Dendritic cell treated with granulocyte-macrophage colony-stimulating factor and Interleukin-4, amounts not matched to agents 40 ng/mL and 50 ng/mL, for 4 days (primary cell): ENCODE results near the gene RBM19.

Experiments
- H3K27ac Mint-ChIP-seq: one replicate; pipeline ENCODE4 v1.8.0; 2022; ENCODE audit warnings: mild to moderate bottlenecking, mixed read lengths
- H3K27me3 Mint-ChIP-seq: one replicate; pipeline ENCODE4 v1.8.0; 2022; ENCODE audit warnings: mild to moderate bottlenecking, mixed read lengths
- H3K36me3 Mint-ChIP-seq: one replicate; pipeline ENCODE4 v1.8.0; 2022; ENCODE audit warnings: low read depth, mixed read lengths
- H3K4me1 Mint-ChIP-seq: one replicate; pipeline ENCODE4 v1.8.0; 2022; ENCODE audit warnings: low read depth, mixed read lengths
- H3K4me3 Mint-ChIP-seq: one replicate; pipeline ENCODE4 v1.8.0; 2022; ENCODE audit warnings: mild to moderate bottlenecking, moderate library complexity, mixed read lengths
- H3K9me3 Mint-ChIP-seq: one replicate; pipeline ENCODE4 v1.8.0; 2022; ENCODE audit warnings: mixed read lengths
- intact Hi-C: fragments of 100-400 bp; cut with micrococcal nuclease; formaldehyde crosslinking; loops from one replicate; pipeline ENCODE4 v1.15.0; 2022

RBM19 gene

DNA sequence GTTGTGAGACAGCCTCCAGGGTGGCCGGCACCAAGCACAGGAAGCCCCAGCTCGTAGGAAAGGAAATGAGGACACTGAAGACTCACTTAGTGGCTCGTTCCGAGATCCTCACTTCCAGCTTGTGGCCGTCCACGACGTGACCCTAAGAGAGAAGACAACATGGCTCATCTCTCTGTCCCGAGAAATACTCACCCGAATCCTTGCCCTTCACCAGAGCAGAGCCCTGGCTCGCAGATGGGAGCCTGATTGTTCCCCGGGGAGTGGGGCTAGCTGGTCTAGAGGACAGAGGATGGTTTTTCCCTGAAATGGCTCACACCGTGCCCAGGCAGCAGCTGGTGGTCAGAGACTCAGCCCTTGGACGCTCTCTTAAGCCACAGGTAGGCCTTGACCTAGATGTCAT is 47.8 kb downstream of the RBM19 start:
- Mint-ChIP-seq H3K36me3 (peaks cover 75% of the 10 kb centered on the region), H3K27ac (no peak overlapping the region), H3K4me3 (no peak overlapping the region), H3K9me3 (no peaks in the 10 kb centered on the region), H3K27me3 (no peaks in the 10 kb centered on the region), H3K4me1 (no peaks in the 10 kb centered on the region)
- intact Hi-C loops = no loop called here

DNA sequence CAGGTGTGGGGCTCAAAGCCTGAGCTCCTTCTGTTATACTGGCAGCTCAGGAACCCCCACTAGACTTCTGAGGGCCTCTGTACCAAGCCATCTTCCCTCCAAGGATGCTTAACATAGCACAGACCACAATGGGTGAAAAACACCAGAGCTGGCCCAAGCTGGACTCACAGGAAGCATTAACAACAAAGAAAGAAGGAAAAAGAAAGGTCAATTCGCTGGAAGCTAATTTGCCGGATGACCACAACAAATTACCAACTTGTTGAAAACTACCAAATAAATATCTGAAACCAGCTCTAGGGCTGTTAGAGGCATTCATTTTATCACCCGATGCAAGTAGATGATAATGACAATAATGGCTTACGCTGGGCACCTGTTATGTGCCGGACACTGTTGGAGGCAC is 48.7 kb downstream of the RBM19 start:
- H3K9me3 Mint-ChIP-seq = no peaks in the 10 kb centered on the region
- intact Hi-C loops = no loop called here
- no peak overlapping the region for H3K27ac Mint-ChIP-seq
- H3K4me1 Mint-ChIP-seq = no peaks in the 10 kb centered on the region
- peaks cover 74% of the 10 kb centered on the region for H3K36me3 Mint-ChIP-seq
- no peak overlapping the region for H3K4me3 Mint-ChIP-seq
- no peaks in the 10 kb centered on the region for H3K27me3 Mint-ChIP-seq

DNA sequence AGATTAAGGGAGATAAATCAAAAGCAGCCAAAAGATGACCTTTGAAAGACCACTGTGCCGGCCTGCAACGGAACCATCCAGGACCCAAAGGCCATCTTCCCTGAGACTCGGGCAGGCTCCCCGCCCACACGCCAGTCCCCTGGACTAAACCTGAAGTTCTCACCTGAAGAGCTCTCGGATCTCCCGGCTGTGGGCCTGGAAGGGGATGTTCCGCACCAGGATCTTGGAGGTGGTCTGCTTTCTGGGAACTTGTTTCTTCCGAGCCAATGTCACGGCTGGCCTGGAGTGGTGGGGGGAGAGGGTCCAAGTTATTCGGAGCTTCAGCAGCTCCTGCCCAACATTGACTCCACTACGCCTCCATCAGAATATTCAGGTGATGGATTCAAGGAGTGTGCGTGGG is 51.3 kb downstream of the RBM19 start:
- no peak overlapping the region for H3K27ac Mint-ChIP-seq
- peaks cover 74% of the 10 kb centered on the region for H3K36me3 Mint-ChIP-seq
- H3K4me1 Mint-ChIP-seq = no peaks in the 10 kb centered on the region
- intact Hi-C loops = no loop called here
- H3K27me3 Mint-ChIP-seq = no peaks in the 10 kb centered on the region
- H3K9me3 Mint-ChIP-seq = no peaks in the 10 kb centered on the region
- no peak overlapping the region for H3K4me3 Mint-ChIP-seq

DNA sequence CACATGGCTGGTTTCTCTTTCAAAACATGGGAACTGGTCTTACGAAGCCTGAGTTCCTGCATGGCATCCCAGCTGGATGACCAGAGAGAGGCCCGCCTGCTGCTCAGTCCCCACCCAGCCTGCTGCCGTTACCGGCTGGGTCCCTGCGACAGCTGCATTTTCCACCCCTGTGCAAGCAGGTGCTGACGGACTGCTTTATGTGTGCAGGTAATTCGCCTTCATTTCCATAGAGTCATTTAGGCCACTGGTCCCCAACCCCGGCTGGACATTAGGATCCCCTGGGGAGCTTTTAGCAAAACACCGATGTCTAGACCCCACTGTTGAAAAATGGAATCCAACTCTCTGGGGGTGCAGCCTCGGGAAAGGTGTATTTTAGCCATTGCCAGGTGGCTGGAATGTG is 51.9 kb downstream of the RBM19 start:
- Mint-ChIP-seq H3K4me3 (no peak overlapping the region), H3K27me3 (no peaks in the 10 kb centered on the region), H3K9me3 (no peaks in the 10 kb centered on the region), H3K4me1 (no peaks in the 10 kb centered on the region), H3K36me3 (peaks cover 75% of the 10 kb centered on the region), H3K27ac (no peak overlapping the region)
- intact Hi-C loops = no loop called here

- no peak overlapping the region for H3K27ac Mint-ChIP-seq
- H3K4me1 Mint-ChIP-seq = no peaks in the 10 kb centered on the region
- intact Hi-C loops = loop anchor here (2.0 kb wide), 2 partner anchors 266 to 450 kb away; no protein-coding TSS in a partner anchor
- peaks cover 89% of the 10 kb centered on the region for H3K36me3 Mint-ChIP-seq
- H3K9me3 Mint-ChIP-seq = no peaks in the 10 kb centered on the region
- H3K27me3 Mint-ChIP-seq = no peaks in the 10 kb centered on the region
- H3K4me3 Mint-ChIP-seq = no peak overlapping the region
Measured at GRCh38 chr12:113912760-113913329, 53.3 kb downstream of the RBM19 start.

GRCh38 chr12:113911971-113912759 is 54.0 kb downstream of the RBM19 start:
- Mint-ChIP-seq H3K27me3 (no peaks in the 10 kb centered on the region), H3K27ac (no peak overlapping the region), H3K36me3 (peaks cover 90% of the 10 kb centered on the region), H3K4me1 (no peaks in the 10 kb centered on the region), H3K9me3 (no peaks in the 10 kb centered on the region), H3K4me3 (no peak overlapping the region)
- intact Hi-C loops = loop anchor here (2.0 kb wide), 2 partner anchors 265 to 449 kb away; no protein-coding TSS in a partner anchor

- intact Hi-C loops = no loop called here
- Mint-ChIP-seq H3K4me1 (no peaks in the 10 kb centered on the region), H3K4me3 (no peak overlapping the region), H3K9me3 (no peaks in the 10 kb centered on the region), H3K27me3 (no peaks in the 10 kb centered on the region), H3K36me3 (peaks cover 92% of the 10 kb centered on the region), H3K27ac (no peak overlapping the region)
Measured at GRCh38 chr12:113910751-113911272, 55.3 kb downstream of the RBM19 start.

DNA sequence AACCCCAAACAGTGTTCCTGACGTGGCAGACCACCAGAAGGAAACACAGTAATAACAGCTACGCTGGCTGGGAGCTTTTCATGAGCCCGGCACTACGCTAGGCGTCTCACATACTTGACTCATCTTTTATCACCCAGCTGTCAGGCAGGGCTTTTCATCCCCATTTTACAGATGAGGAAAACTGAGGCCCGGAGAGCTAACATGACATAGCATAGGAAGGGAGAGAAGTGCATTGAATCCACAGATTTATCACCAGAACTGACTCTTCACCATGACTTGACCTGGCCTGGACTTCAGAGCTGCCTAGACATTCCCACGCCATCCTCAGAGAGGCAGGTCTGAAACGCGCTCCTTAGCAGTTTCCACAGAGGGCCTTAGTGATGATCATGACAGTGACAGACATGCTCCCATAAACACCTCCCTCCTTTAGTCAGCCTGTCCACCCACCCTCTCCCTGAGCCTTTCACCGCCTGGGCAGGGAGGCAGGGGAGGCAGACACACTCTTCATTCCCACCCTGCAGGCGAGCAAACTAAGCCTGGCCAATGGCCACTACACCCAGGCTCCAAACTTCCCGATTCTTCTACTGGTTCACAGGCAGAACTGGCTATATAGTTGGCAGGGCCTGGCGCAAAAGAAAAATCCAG is 56.2 kb downstream of the RBM19 start:
- H3K4me3 Mint-ChIP-seq = no peak overlapping the region
- H3K9me3 Mint-ChIP-seq = no peaks in the 10 kb centered on the region
- H3K4me1 Mint-ChIP-seq = no peaks in the 10 kb centered on the region
- no peaks in the 10 kb centered on the region for H3K27me3 Mint-ChIP-seq
- H3K27ac Mint-ChIP-seq = no peak overlapping the region
- peaks cover 92% of the 10 kb centered on the region for H3K36me3 Mint-ChIP-seq
- intact Hi-C loops = no loop called here

DNA sequence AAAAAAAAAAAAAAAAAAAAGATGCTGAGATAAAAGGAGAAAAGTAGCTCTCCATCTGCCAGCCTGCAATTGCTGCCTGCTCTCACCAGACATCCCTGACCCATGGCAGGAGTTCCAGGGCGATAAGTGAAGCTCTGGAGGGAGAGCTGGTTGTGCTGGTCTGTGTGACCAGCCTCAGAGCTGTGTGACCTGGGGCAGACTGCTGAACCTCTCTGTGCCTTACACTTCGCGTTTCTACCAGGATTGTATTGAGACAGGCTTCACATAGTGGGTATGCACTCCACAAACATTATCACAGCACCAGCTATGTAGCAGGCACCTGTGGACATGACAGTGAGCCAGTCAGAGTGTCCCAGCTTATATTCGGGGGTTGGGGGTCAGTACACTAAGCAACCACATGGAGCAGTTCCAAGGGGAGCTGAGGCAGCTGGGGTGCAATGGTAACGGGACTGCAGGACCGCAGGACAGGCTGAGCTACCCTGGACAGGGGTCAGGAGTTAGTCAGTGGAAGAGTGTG is 57.5 kb downstream of the RBM19 start:
- Mint-ChIP-seq H3K9me3 (no peaks in the 10 kb centered on the region), H3K4me1 (no peaks in the 10 kb centered on the region), H3K27ac (no peak overlapping the region), H3K4me3 (no peak overlapping the region), H3K36me3 (peaks cover 95% of the 10 kb centered on the region), H3K27me3 (no peaks in the 10 kb centered on the region)
- intact Hi-C loops = no loop called here

DNA sequence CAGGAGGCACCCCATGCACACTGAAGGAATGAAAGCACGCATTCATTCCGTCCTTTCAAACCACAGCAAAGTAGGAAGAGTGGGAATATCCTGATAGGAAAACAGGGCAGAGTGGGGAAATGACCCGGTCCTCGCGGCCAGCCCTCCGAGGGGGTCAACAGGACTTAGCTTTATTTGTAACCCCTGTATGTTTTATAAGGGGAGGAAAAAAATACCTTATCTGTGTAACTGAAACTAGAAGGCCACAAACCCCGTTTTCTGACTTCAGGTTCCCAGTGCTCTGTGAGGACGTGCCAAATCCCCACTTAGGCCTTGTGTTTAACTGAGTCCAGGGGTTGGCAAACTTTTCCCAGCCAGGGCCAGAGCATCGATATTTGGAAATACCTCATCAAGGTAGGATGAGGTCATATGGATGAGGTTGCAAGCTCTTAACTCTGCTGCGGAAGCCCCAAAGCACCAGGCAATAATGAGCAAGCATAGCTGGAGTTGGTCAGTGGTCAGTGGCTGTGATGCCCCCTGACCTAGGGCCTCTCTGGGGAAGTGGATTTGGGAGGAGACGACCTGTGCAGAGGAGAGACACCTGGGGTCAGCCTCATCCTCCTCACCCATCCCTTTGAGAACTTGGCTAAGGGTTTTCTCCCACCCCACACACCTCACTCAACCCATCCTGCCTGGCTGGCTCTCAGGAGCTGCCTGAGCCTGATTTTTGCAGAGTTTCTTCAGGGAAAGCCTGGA is 58.5 kb downstream of the RBM19 start:
- no peak overlapping the region for H3K4me3 Mint-ChIP-seq
- H3K4me1 Mint-ChIP-seq = no peaks in the 10 kb centered on the region
- no peaks in the 10 kb centered on the region for H3K9me3 Mint-ChIP-seq
- H3K27ac Mint-ChIP-seq = no peak overlapping the region
- no peaks in the 10 kb centered on the region for H3K27me3 Mint-ChIP-seq
- intact Hi-C loops = no loop called here
- peaks cover 98% of the 10 kb centered on the region for H3K36me3 Mint-ChIP-seq

DNA sequence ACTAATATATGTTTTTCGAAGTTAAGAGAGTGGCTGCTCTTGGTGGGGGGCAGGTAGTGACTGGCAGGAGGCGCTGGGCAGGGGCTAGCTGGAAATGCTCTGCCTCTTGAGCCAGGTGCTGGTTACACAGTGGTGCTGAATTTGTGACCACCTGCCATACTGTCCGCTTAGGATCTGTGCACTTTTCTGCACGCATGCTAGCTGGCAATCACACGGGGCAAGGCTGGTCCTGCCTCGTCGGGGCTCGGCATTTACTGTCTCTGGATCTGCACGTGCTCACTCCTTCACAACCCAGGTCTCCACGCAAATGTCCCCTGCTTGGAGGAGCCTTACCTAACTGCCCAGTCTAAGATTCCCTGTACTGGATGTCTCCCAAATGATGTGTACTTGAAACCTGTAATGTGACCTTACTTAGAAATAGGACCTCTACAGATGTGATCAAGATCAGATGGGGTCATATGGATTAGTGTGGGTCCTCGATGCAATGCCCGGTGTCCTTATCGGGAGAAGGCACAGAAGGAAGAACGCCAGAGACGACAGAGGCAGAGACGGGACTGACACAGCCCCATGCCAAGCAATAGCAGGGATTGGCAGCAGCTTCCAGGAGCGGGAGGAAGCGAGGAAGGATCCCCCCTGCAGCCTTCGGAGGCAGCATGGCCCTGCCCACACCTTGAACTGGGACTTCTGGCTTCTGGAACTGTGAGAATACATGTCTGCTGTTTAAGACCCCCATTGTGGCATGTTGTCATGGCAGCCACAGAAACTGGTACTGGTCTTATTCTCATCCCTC is 59.5 kb downstream of the RBM19 start:
- Mint-ChIP-seq H3K36me3 (peaks cover 88% of the 10 kb centered on the region), H3K9me3 (no peaks in the 10 kb centered on the region), H3K4me3 (no peak overlapping the region), H3K4me1 (no peaks in the 10 kb centered on the region), H3K27ac (no peak overlapping the region), H3K27me3 (no peaks in the 10 kb centered on the region)
- intact Hi-C loops = no loop called here

DNA sequence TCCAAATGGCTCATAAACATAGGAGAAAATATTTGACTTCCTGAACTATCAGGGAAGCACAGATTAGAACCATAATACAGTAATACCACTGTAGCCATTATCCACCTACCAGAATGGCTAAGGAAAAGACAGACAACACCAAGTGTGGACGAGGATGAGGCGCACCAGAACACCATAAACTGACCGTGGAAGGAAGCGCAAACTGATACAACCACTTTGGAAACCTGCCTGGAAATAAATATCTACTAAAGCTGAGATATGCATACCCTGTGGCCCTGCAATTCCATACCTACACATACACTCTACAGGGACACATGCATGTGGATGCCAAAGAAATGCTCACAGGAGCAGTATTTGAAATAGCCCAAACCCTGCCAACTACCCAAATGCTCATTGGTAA is 60.3 kb downstream of the RBM19 start:
- H3K36me3 Mint-ChIP-seq = peaks cover 81% of the 10 kb centered on the region
- no peak overlapping the region for H3K4me3 Mint-ChIP-seq
- no peaks in the 10 kb centered on the region for H3K9me3 Mint-ChIP-seq
- H3K4me1 Mint-ChIP-seq = no peaks in the 10 kb centered on the region
- H3K27me3 Mint-ChIP-seq = no peaks in the 10 kb centered on the region
- intact Hi-C loops = no loop called here
- H3K27ac Mint-ChIP-seq = no peak overlapping the region

- H3K27me3 Mint-ChIP-seq = no peaks in the 10 kb centered on the region
- peaks cover 66% of the 10 kb centered on the region for H3K36me3 Mint-ChIP-seq
- no peaks in the 10 kb centered on the region for H3K4me1 Mint-ChIP-seq
- no peak overlapping the region for H3K27ac Mint-ChIP-seq
- no peaks in the 10 kb centered on the region for H3K9me3 Mint-ChIP-seq
- no peak overlapping the region for H3K4me3 Mint-ChIP-seq
- intact Hi-C loops = no loop called here
Measured at GRCh38 chr12:113903381-113903863, 62.7 kb downstream of the RBM19 start.
